AG09309 (cell line): ENCODE data around the gene NTN4.

Experiments
- DNase-seq: peaks from one replicate; pipeline ENCODE4 v3.0.0-alpha.2; 2010; ENCODE audit warnings: low read depth
- H3K4me3 ChIP-seq: 2 replicates; pipeline ENCODE4 v1.5.1; 2011; ENCODE audit warnings: mild to moderate bottlenecking, low read depth, low read length, moderate library complexity; ENCODE audit not compliant: control insufficient read depth
- TF ChIP-seq, protein P1 (sequence below): IDR thresholded peaks from 2 replicates; pipeline ENCODE4 v1.5.1; 2011; ENCODE audit warnings: mild to moderate bottlenecking, low read depth, low read length, inconsistent platforms; ENCODE audit not compliant: insufficient read depth, control insufficient read depth; ENCODE audit errors: missing control alignments

NTN4 gene

GRCh38 chr12:95796225-95796981, 5.8 kb upstream of the NTN4 start:
- no peak for DNase-seq
- TF ChIP-seq, protein P1, sequence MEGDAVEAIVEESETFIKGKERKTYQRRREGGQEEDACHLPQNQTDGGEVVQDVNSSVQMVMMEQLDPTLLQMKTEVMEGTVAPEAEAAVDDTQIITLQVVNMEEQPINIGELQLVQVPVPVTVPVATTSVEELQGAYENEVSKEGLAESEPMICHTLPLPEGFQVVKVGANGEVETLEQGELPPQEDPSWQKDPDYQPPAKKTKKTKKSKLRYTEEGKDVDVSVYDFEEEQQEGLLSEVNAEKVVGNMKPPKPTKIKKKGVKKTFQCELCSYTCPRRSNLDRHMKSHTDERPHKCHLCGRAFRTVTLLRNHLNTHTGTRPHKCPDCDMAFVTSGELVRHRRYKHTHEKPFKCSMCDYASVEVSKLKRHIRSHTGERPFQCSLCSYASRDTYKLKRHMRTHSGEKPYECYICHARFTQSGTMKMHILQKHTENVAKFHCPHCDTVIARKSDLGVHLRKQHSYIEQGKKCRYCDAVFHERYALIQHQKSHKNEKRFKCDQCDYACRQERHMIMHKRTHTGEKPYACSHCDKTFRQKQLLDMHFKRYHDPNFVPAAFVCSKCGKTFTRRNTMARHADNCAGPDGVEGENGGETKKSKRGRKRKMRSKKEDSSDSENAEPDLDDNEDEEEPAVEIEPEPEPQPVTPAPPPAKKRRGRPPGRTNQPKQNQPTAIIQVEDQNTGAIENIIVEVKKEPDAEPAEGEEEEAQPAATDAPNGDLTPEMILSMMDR = no peak
- no peak overlapping the region for H3K4me3 ChIP-seq

DNA sequence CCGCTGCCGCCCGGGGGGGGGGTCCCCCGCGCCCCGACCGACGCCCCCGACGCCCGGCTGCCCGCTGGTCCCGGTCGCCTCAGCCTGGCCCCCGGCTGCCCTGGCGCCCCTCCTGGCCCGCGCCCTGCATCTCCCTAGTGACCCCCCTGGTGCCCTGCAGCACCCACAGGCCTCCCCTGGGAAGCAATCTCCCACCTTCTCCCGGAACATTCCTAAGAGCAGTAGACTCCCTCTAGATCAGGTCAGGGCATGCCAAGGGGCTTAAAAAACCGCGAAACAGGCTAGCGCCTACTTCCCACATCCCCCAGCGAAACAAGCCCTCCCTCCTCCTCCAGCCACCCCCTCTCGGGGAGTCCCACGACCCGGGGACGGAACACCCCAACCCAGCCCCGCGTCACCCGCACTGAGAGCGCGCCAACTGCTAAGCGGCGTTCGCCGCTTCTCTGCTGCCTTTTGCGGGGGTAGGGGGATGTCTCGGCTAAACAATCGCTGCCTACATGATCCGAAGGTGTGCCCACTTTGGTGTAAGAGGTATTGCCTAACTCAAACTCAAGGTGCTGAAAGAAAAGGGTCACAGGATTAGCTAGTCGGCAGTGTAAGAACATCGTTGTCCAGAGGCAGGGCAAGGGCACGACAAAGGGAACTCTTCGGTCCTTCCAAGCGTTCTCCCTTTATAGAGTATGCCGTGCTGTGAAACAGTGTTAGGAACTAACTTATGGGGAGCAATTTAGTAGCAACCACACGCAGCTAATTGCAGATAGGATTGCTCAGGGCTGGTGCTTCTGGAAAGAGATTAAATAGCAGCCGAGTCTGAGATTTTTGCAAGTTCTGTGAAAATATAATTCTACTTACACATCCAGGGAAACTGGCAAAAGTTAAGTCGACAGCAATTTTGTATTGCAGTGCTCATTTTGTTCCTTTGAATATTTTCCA, 619 bp upstream of the NTN4 start:
- H3K4me3 ChIP-seq = peak overlapping the region; percentile 74
- TF ChIP-seq, protein P1 = no peak
- DNase-seq = no peak

- TF ChIP-seq, protein P1 = no peak
- no peak for DNase-seq
- peak overlapping the region; percentile 74 for H3K4me3 ChIP-seq
Observed at GRCh38 chr12:95789126-95790032, 1.2 kb downstream of the NTN4 start.

DNA sequence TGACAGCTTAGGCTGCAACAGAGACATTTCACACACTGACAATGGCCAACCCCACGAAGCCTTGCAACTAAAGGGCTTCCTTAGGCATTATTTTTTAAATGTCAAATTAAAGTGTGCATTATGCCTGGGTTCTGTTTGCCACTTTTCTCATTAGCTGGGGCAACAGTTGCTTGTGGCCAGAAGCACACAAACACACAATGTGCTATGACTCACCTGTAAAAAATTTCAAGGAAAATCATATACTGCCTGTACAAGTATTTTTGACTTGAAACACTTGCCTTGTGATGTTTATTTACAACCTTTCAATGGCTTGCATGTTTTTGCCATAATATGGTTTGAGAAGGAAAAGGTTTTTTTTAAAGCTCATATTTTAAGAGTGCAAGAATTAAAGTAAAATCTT, 1.9 kb downstream of the NTN4 start:
- TF ChIP-seq, protein P1 = no peak
- DNase-seq = no peak
- no peak overlapping the region; the same call in none of the 2 replicates for H3K4me3 ChIP-seq

DNA sequence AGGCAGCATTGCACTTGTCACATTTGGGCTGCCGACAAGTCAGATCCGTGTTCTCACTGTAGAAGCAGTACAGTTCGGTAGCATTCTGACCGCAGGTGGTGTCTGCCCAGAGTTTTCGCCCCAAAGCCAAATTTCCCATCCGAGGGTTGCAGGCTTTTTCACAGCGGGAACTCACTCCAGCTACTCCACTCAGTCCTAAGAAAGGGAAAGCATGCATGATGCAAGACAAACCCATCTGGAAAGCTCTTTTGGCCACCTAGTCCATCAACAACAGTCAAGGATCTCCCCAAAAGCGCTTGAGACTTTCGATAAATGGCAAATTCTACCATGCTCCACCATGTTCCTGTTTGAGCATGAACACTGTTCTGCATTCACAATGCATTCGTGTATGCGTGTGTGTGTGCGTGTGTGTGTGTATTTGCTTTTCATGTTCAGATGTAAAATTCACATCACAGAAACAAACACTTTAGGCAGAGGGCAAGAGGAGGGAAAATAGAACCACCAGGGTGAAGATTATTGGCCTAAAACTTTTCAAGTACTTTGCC, 3.2 kb downstream of the NTN4 start:
- TF ChIP-seq, protein P1 = no peak
- H3K4me3 ChIP-seq = no peak overlapping the region
- no peak for DNase-seq

- DNase-seq = no peak
- no peak overlapping the region for H3K4me3 ChIP-seq
- TF ChIP-seq, protein P1 = no peak
Observed at GRCh38 chr12:95784915-95785314, 5.6 kb downstream of the NTN4 start.
